GM12892 (cell line): ENCODE measurements around the gene MIA.

Experiments used
- POLR2A ChIP-seq: IDR thresholded peaks from 2 replicates; pipeline ENCODE4 v1.6.1; 2011; ENCODE audit warnings: low read depth, low read length, control low read depth
- POLR2AphosphoS5 ChIP-seq: IDR thresholded peaks from 2 replicates; pipeline ENCODE4 v1.6.1; 2011; ENCODE audit warnings: low read depth, low read length, control low read depth
- TAF1 ChIP-seq: IDR thresholded peaks from 2 replicates; pipeline ENCODE4 v1.6.1; 2011; ENCODE audit warnings: low read depth, mild to moderate bottlenecking, control low read depth, low read length, borderline replicate concordance

DNA sequence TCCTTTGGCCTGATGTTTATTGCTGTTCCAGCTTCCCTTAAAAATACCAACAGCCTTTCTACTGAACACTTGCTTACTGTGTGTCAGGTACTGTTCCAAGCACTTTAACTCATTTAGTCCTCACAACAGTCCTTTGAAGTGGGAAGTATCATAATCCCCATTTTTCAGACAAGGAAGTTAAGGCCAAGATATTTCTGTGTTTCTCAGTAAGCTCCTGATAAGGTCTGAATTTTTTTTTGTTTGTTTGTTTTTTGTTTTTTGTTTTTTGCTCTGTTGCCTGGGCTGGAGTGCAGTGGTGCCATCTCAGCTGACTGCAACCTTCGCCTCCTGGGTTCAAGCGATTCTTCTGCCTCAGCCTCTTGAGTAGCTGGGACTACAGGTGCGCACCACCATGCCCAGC lies 16.8 kb upstream of the MIA start:
- no peak for TF ChIP-seq POLR2A
- TF ChIP-seq TAF1, result no peak
- no peak for TF ChIP-seq POLR2AphosphoS5
